GM18498 (cell line): ENCODE data around the gene GRK1.

ENCODE experiments used
- ATAC-seq: cut with Tn5 transposase; IDR thresholded peaks from one replicate; pipeline ENCODE4 v1.9.1; 2021; ENCODE audit warnings: mild to moderate bottlenecking, moderate library complexity; ENCODE audit not compliant: unreplicated experiment

The GRK1 gene

DNA sequence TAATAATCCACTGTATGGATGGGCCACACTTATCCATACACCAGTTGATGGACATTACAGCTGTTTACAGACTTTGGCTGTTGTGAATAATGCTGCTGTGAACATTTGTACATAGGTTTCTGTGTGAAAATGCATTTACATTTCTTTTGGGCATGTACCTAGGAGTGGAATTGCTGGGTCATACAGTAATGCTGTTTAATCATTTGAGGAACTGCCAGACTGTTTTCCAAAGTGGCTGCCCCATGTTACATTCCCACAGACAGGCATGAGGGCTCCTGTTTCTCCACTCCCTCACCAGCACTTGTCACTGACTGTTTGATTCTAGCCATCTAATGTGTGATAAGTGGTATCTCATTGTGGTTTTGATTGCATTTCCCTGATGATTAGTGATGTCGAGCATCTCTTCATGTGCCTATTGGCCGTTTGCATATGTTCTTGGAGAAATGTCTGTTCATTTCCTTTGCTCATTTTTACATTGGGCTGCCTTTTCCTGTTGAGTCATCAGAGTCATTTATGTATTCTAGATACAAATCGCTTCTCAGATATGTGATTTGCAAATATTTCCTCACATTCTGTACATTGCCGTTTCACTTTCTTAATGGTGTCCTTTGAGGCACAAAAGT lies 104.8 kb downstream of the GRK1 start:
- no peak for ATAC-seq

DNA sequence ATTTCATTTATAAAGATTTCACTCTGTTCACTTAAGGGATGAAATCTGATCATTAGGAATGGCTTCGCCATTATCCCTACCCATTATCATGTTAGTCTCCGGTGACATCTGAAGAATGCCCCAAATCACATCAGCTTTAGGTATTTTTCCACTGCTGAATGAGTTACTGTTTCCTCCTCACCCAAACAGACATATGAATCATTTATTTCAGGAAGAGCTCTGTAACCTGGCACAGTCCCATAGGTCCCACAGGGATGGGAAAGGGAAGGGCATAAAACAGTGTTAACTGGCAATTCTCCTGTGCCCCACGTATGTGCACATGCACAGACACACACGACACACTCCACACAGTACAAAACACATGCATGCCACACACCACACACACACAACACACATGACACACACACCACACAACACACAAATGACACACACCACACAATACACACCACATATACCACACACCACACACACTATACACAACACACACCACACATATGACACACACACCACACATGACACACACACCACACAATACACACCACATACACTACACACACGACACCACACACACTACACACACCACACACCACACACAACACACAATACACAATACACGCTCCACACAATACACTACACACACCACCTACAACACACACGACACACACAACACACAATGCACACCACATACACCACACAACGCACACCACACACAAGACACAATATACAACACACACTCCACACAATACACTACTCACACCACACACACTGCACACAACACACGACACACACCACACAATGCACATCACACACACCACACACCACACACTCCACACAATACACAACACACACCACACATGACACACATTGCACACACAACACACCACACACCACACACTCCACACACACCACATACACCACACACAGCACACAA lies 107.4 kb downstream of the GRK1 start:
- no peak for ATAC-seq

DNA sequence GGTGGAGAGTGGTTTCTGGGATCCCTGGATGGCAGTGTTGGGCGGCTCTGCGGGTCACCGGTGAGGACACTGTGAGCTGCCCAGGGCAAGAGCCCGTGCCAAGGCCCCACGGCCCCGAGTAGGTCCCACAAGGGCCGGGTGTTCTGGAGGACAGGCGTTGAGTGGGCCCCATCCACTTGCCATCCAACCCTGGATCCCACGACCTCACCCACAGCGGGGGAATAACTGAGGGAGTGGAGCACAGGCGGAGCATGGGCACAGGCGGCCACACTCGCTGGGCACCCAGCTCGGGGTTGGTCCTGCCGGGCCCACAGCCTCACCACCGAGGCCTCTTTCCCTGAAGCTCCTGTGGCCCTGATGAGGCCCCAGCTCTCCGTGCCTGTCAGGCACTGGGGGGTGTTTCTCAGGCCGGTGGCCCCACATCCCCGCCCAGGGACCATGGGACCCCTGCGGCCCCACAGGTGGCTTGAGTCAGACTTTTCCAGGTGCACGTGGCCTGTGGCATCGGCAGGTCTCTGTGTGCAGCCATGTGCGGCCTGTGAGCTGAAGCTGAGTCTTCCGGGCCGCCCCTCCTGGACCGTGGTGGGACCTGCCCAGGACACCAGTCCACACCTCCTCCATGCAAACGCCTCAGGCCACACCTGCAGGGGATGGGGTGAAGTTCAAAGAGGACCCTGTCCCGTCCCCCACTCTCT lies 108.6 kb downstream of the GRK1 start:
- no peak for ATAC-seq

DNA sequence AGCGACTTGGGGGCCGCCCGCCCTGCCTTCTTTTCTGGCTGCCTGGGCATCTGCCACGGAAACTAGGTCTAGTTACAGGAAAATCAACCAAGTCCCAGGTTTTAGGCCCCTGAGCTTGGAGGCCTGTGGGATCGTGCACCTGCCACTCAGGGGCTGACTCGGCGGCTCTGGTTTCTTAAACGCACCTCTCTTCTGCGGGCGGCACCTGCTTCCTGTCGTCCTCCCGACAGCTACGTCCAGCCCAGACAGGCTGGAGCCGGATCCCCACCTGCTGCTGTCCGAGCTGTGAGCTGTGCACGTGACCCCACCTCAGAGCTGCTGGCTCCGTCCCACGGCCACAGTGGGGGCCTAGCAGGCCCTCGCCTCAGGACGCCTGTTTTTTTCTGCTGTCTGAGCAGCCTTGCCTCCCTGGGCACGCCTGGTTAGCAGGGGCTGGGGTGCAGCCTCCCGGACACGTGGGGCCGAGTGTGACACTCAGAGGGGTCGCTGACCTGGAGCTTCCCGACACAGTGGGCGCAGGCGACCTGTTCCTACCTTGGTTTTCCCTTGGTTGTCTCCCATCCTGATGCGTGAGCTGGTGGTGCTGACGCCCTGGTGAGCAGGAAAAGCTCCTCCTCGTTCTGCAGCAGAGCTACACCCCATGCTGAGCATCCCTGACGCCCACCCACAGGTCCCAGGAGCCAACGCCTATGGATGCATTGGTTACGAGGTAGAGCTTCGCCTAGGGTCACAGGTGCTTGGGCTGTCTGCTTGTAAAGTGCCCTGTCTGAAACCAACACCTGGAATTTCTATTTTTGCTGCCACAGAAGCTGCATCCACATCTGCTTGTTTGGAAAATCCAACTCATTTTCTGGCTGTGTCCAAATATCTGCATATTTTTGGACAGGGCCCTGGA lies 109.5 kb downstream of the GRK1 start:
- no peak for ATAC-seq

DNA sequence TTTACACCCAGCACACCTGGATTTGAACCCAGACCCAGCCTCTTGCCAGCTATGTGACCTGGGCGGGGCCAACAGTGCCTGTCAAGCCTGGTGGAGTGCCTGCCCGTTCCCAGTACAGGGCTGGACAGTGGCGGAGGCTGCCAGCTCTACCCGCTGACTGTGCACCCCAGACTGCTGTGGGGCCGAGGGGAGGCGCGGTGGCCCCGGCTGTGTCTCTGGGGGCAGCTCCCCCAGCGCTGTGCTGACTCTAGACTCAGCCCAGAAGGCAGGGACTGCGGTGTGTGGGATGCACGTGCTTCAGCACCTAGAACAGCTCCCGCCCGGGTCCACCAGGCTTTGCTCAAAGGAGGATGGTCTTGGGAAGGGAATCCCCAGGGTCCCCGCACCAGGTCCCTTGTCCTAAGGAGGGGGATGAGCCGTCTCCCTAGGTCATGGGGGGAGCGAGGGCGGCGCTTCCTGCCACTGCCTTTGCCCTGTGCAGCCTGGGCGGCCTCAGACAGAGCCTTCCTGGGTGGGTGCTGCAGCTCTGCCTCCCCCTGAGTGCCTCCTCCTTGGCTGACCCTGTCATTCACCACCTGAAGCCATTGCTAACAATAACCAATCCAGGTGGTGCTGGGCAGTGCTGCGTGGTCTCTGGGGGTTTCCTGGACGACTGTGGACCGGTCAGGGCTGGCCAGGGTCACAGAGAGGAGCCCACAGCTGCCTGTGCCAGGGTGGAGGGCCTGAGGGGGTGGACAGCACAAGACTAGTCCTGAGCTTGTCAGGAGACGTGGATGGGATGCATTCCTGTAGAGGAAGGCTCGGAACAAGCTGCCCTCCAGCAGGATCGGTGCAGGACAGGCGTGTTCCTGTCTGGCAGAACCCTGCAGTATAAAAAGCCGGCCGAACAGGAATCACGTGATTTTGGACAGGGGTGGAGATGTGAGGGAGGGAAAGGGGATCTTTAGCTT lies 110.6 kb downstream of the GRK1 start:
- ATAC-seq: no peak

DNA sequence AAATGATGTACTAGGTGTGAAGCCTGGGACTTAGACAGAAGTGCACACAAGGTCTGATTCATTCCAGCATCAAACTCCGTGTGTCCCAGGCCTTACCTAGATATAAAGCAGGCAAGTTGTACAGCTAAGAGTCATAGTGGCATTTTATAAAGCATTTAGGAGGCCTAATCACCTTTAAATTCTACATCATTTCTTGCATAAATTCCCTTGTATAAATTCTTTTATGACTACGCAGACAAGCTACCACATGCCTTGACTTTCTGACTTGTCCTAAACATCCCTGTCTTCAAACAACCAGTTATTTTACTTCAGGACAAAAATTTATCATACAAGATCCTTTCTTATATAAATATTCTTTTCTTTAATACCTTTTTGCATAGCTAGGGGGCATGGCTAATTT lies 114.6 kb downstream of the GRK1 start:
- no peak for ATAC-seq

DNA sequence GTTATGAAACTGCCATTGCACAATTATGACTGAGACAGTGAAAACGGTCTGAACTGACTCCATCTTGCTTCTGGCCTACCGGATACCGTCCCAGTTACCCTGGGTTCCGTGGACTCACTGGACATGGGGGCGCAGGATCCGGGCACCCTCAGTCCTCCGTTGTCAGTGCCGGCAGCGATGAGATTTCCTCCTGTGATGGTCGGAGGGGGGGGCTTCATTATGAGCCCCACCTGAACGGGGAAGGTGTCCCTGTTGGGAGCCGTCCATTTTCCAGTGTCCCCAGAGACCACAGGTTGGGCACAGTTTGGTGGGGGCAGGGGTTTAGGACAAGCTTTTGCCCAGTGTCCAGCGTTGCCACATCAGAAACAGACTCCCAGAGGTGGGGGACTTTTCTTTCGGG lies 115.5 kb downstream of the GRK1 start:
- no peak for ATAC-seq

DNA sequence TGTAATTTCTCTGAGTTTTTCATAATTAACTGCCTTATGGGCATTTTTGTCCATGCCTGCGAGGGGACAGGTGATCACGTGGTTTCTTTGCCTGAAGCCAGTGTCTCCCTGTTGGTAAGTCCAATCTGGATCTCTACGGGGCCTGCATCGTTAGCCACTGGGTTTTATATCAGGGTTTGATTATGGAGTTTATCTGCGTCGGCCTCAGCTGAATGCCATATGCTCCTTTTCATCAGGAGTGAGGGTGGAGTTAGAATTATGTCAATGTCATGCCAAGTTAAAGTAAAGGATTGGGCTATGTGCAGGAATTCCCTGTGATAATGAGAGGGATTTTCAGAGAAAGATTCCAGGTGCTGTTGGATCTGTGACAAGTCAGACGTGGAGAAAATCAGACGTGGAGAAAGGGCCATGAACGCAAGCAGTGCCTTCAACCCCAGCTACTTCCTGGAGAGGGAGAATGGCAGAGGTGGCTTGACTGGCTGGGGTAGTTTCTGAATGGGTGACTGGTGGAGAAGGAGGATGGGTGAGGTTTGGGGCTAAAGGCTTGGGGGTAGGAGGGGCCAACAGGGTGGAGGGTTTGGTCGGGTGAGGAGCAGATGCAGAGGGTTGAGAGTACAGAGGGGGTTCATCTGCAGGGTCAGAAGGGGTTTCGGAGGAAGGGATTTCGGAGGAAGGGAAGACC lies 116.3 kb downstream of the GRK1 start:
- no peak for ATAC-seq

DNA sequence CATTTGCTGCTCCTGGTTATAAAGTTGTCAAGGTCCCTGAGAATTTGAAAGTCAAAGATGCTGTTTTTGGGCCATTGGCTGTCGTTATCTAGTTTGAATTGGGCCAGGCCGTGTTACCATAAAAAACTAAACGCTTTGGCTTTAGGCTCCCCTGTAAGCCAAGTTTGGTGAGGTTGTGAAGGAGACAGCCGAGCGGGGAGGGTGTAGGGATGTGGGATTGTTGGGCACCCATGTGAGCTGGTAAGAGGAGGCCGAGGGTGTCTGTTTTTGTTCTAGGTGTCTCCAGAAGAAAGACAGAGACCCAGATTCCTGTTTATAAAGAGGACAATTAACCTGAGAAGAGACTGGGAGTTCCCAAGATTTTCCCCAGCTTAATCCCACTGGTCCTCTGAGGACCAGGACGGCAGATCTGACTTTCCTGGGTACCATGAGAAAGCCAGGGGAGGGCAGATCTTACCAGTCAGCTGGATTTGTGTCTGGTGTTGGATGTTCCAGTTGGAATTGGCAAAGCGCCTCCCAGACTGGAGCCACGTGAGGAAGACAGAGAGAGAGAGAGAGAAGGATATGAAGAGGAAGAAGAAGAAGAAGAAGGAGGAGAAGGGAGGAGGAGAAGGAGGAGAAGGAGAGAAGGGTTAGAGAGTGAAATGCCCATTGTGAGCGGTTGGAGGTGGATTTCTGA lies 117.1 kb downstream of the GRK1 start:
- ATAC-seq: no peak

DNA sequence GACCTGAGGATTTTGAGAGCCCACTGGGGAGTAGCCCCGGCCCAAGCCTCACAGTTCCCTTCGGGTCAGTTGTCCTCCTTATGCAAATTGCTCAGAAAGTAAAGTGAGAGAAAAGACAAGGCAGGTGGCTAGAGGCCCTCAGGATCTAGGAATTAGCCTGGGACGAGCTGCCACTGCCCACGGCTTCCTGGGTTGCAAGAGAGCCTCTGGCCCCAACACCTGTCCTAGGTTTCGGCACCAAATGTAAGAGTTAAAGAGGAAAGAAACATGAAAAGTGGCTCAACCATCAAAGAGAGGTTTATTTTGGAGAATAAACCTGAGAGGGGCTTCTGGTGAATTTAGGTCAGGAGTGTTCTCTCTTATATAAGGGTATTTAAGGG lies 117.6 kb downstream of the GRK1 start:
- no peak for ATAC-seq

DNA sequence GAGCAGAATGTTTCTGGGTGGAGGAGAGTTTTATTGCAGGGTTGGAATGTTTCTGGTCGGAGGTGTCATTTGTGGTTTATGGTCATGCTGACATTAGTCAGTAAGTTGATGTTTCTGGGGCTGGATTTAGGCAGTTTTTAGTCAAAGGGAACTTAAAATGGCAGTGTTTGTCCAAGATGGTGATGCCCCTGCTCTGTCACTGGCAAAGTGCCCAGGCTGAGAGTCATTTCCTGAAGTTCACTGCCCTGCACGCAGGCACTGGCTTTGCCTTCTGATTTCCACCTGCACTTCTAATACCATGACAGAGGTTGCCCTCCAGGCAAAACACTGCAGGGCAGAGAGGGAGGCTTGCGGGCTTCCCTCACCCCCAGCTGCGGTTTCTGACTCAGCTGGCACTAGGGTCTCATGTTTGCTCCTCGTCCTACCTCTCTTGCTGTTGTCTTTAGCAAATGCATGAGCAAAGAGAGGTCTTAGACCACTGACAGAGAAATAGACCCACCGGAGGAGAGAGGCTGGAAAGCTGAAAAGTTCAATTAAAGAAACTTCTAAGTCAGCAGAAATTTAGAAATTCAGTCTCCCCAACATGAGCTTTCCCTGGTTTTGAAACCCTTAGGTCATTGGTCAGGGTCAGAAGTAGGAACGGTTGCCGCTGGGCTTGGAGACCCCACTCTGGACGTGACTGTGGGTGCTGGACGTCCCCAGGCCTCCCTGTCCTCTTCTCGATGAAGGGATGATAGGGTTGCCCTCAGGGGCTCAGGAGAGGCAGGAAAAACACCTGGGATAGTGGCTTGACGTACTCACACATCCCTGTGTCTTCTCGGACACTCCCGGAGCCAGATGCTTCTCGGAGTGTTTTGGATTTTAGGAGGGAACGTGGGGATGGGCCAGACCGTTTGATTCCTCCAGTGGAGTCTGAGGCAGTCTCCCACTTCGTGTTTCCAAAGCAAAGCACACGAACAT lies 118.3 kb downstream of the GRK1 start:
- no peak for ATAC-seq

DNA sequence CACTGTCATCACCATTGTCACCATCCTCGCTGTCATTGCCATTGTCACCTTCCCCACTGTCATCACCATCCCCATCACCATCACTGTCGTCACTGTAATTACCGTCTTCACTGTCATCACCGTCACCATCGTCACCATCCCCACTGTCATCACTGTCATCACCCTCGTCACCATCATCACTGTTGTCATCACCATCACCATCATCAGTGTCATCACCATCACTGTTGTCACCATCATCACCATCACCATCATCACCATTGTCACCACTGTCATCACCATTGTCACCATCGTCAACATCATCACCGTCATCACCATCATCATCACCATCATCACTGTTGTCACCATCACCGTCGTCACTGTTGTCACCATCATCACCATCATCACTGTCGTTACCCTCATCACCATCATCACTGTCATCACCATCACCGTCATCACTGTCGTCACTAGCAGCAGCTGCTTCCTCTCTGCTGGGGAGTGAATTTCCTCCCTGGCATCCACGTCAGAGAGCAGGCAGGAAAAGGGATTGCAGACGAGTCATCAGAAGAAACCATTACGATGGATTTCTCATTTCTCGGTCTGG lies 119.3 kb downstream of the GRK1 start:
- no peak for ATAC-seq
